ENCODE data around the gene UNC50.

DNA sequence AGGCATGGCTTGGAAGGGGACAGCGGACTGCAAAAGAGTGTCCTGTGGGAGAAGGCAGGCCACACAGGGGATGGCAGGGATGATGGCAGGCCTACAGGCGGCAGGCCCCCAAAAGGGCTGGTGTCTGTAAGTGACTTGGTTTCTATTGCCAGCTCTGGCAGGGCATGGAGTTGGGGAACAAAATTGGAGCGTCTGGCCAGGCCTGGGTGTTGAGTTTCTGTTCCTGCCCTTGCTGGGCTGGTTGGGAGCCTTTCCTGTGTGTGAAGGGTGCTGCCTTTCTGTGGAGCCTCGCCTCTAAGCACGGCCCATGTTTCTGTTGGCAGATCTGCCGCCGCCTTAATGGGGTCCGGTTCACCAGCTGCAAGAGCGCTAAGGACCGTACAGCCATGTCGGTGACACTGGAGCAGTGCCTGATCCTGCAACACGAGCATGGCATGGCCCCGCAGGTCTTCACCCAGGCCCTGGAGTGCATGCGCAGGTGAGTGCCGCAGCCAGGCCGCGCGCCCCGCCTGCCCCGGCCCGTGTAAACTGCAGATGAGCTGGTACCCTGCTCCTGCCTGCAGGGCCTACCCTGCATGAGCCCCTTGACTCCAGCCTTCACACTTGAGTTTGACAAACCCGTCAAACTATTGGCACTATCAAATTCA is 31.6 kb upstream of the UNC50 start:
- no peak for TF ChIP-seq POLR2AphosphoS5 (IDR thresholded peaks at IDR 0.05)
- TF ChIP-seq, protein P1, sequence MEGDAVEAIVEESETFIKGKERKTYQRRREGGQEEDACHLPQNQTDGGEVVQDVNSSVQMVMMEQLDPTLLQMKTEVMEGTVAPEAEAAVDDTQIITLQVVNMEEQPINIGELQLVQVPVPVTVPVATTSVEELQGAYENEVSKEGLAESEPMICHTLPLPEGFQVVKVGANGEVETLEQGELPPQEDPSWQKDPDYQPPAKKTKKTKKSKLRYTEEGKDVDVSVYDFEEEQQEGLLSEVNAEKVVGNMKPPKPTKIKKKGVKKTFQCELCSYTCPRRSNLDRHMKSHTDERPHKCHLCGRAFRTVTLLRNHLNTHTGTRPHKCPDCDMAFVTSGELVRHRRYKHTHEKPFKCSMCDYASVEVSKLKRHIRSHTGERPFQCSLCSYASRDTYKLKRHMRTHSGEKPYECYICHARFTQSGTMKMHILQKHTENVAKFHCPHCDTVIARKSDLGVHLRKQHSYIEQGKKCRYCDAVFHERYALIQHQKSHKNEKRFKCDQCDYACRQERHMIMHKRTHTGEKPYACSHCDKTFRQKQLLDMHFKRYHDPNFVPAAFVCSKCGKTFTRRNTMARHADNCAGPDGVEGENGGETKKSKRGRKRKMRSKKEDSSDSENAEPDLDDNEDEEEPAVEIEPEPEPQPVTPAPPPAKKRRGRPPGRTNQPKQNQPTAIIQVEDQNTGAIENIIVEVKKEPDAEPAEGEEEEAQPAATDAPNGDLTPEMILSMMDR (IDR thresholded peaks at IDR 0.05) = no peak
- TF ChIP-seq POLR2A (IDR thresholded peaks at IDR 0.05) = no peak
- no peak for TF ChIP-seq EP300 (IDR thresholded peaks at IDR 0.05; ENCODE audit: low read depth)

All from transverse colon (tissue), 4 donors.